Measurements from ENCODE around the gene NTM. TPM values are rescaled to one million over a fixed set of nuclear protein-coding genes. Genes with fewer than 3 reads are reported as not detected.
A peak's percentile ranks its signal among the peaks of the same experiment; 100 is the strongest.

The NTM gene
- total and polyA plus RNA-seq, 2 donors (not counting 3 experiments of a cell fraction or from before 2014, with no cell fraction given) = 1.00 to 1.1 TPM

DNA sequence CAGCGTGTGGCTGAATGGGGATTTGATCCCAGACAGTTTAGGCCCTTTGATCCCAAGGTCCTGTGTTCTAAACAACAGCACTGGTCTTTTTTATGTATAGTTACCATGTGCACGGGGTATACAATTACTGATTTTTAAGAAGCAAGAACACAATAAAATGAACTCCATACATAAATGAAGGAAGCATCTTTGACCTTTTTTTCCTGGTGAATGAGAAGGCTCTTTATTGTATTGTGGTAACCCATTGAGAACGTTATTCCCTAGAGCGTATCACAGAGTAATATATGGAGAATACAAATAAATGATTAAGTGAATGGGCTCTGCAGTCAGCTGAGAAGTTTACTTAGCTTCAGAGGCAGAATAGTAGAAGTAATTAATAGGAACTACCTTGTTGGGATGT, 563.6 kb downstream of the NTM start:
- POLR2A ChIA-PET = no interaction called here

More for the DNA sequence above, 563.6 kb downstream of the NTM start:
- H3K79me2 ChIP-seq (ENCODE audit: control insufficient read depth, insufficient read depth, low read length) = no peaks in the 10 kb centered on the region
- DNase-seq (ENCODE audit: low read depth, low spot score) (peak; percentile 38), FAIRE-seq (no peak)
- H2AFZ ChIP-seq (ENCODE audit: low read depth, low read length) = no peak overlapping the region
- no peaks in the 10 kb centered on the region for H4K20me1 ChIP-seq (replicated peaks; ENCODE audit: control insufficient read depth, extremely low read depth, insufficient read depth, low read length)
- H3K9me3 ChIP-seq (replicated peaks; ENCODE audit: control insufficient read depth, insufficient read depth, low read length) = no peaks in the 10 kb centered on the region
- no TSS peak for BruUV-seq (replicated peaks)
- no peak overlapping the region for H3K4me3 ChIP-seq (replicated peaks in 1 of 3; ENCODE audit: insufficient read depth in 1 of 3, low read depth in 1 of 3, low read length in 3 of 3)
- CTCF ChIA-PET = interaction anchor here (0.9 to 1.7 kb wide), 2 partner anchors 186 to 193 kb away, joined by 3 to 7 read pairs; no protein-coding TSS in a partner anchor
- H3K4me1 ChIP-seq (ENCODE audit: control insufficient read depth, extremely low read depth, insufficient read depth, low read length) = no peaks in the 10 kb centered on the region
- peaks cover 2 to 7% of the 10 kb centered on the region in 2 experiments for H3K27me3 ChIP-seq (ENCODE audit: control insufficient read depth in 2 of 2, insufficient read depth in 2 of 2, low read length in 2 of 2)
- H3K4me2 ChIP-seq (ENCODE audit: insufficient read depth, low read length) = no peak overlapping the region
- TF ChIP-seq, protein P1, sequence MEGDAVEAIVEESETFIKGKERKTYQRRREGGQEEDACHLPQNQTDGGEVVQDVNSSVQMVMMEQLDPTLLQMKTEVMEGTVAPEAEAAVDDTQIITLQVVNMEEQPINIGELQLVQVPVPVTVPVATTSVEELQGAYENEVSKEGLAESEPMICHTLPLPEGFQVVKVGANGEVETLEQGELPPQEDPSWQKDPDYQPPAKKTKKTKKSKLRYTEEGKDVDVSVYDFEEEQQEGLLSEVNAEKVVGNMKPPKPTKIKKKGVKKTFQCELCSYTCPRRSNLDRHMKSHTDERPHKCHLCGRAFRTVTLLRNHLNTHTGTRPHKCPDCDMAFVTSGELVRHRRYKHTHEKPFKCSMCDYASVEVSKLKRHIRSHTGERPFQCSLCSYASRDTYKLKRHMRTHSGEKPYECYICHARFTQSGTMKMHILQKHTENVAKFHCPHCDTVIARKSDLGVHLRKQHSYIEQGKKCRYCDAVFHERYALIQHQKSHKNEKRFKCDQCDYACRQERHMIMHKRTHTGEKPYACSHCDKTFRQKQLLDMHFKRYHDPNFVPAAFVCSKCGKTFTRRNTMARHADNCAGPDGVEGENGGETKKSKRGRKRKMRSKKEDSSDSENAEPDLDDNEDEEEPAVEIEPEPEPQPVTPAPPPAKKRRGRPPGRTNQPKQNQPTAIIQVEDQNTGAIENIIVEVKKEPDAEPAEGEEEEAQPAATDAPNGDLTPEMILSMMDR (IDR thresholded peaks at IDR 0.05; ENCODE audit: extremely low read depth in 1 of 2, insufficient read depth in 1 of 2, low read depth in 1 of 2, low read length in 2 of 2) = no peak
- TF ChIP-seq POLR2A (IDR thresholded peaks at IDR 0.05; ENCODE audit: low read depth, low read length) = no peak
- TF ChIP-seq FOS (IDR thresholded peaks at IDR 0.05; ENCODE audit: borderline replicate concordance, insufficient read depth, low read length) = no peak
- no peak for TF ChIP-seq MYC (IDR thresholded peaks at IDR 0.05; ENCODE audit: low read depth, low read length)
- no peak for TF ChIP-seq POLR2AphosphoS5 (IDR thresholded peaks at IDR 0.05; ENCODE audit: insufficient read depth, low read depth, low read length)
- no peak for TF ChIP-seq GATA2 (IDR thresholded peaks at IDR 0.05; ENCODE audit: insufficient read depth, insufficient read length, low read depth, low read length)
- TF ChIP-seq, protein P2, sequence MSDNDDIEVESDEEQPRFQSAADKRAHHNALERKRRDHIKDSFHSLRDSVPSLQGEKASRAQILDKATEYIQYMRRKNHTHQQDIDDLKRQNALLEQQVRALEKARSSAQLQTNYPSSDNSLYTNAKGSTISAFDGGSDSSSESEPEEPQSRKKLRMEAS (IDR thresholded peaks at IDR 0.05; ENCODE audit: insufficient read depth, insufficient read length) = no peak
- TF ChIP-seq EZH2 (IDR thresholded peaks at IDR 0.05; ENCODE audit: borderline replicate concordance, low read depth, low read length, severe bottlenecking) = no peak
- no peak for TF ChIP-seq JUN (IDR thresholded peaks at IDR 0.05; ENCODE audit: borderline replicate concordance, insufficient read depth, insufficient read length, low read depth)
- no peak overlapping the region for H3K9ac ChIP-seq (replicated peaks; ENCODE audit: extremely low read depth, insufficient read depth, low read length)
- H3K36me3 ChIP-seq (ENCODE audit: control insufficient read depth in 2 of 2, extremely low read depth in 1 of 2, insufficient read depth in 2 of 2, low read length in 2 of 2) = no peaks in the 10 kb centered on the region
- no peak overlapping the region for H3K27ac ChIP-seq (ENCODE audit: insufficient read depth, low read depth, low read length)
- dilution Hi-C loops (cut with MboI; ENCODE audit: extremely low pct_ligation_motif_present, low sequenced_read_pairs) (no loop called here), intact Hi-C loops (cut with micrococcal nuclease) (no loop called here)
- no peaks in the 10 kb centered on the region for H3K9me1 ChIP-seq (replicated peaks; ENCODE audit: control insufficient read depth, extremely low read depth, insufficient read depth, low read length)

Measured in endothelial cell of umbilical vein (primary cell).